HepG2 (cell line): ENCODE measurements around the gene KRTCAP2. TPM values are rescaled to one million over a fixed set of nuclear protein-coding genes. Genes with fewer than 3 reads are reported as not detected.
A peak's percentile ranks its signal among the peaks of the same experiment; 100 is the strongest.

Experiments used
- ARNT ChIP-seq: fragments of 450-650 bp; IDR thresholded peaks from 2 replicates; pipeline ENCODE4 v1.6.1; 2017
- ATF7 ChIP-seq, 2 experiments: fragments of 450-650 bp in 1 of 2; sonication (generic) in 1 of 2; formaldehyde crosslinking in 1 of 2; IDR thresholded peaks; 2 replicates each; pipeline versions ENCODE4 v1.4.0 to v1.6.1; 2016 to 2020; ENCODE audit warnings: antibody characterized with exemption in 1 of 2, mild to moderate bottlenecking in 1 of 2, missing genetic modification reagents in 1 of 2
- BCL6 ChIP-seq: IDR thresholded peaks from 2 replicates; pipeline ENCODE4 v1.6.1; 2016; ENCODE audit warnings: missing genetic modification reagents, missing compliant biosample characterization
- CREB3 ChIP-seq: sonication (generic); formaldehyde crosslinking; IDR thresholded peaks from 2 replicates; pipeline ENCODE4 v1.5.0; 2020; ENCODE audit warnings: missing genetic modification reagents
- HOXA3 ChIP-seq: sonication (generic); formaldehyde crosslinking; IDR thresholded peaks from 2 replicates; pipeline ENCODE4 v1.5.0; 2020; ENCODE audit warnings: missing genetic modification reagents
- KLF16 ChIP-seq, 2 experiments: sonication (generic) in 1 of 2; formaldehyde crosslinking in 1 of 2; IDR thresholded peaks; 2 replicates each; pipeline versions ENCODE4 v1.6.1 to v1.8.0; 2016 to 2023; ENCODE audit warnings: missing genetic modification reagents in 2 of 2, missing compliant biosample characterization in 1 of 2
- MYNN ChIP-seq: sonication (generic); formaldehyde crosslinking; IDR thresholded peaks from 2 replicates; pipeline ENCODE4 v1.4.0; 2020; ENCODE audit warnings: mild to moderate bottlenecking, low read depth, missing genetic modification reagents
- NFYB ChIP-seq: sonication (generic); formaldehyde crosslinking; IDR thresholded peaks from 2 replicates; pipeline ENCODE4 v1.4.0; 2020; ENCODE audit warnings: missing genetic modification reagents
- NR2F2 ChIP-seq: IDR thresholded peaks from 2 replicates; pipeline ENCODE4 v1.6.1; 2012; ENCODE audit warnings: low read depth, inconsistent platforms, borderline replicate concordance
- PHF20 ChIP-seq: sonication (generic); formaldehyde crosslinking; IDR thresholded peaks from 2 replicates; pipeline ENCODE4 v1.5.0; 2020; ENCODE audit warnings: mild to moderate bottlenecking, missing genetic modification reagents
- RXRB ChIP-seq: IDR thresholded peaks from 2 replicates; pipeline ENCODE4 v1.6.1; 2016; ENCODE audit warnings: borderline replicate concordance, missing genetic modification reagents, missing compliant biosample characterization
- SRSF9 ChIP-seq: fragments of 200-400 bp; formaldehyde crosslinking; IDR thresholded peaks from 2 replicates; pipeline ENCODE4 v1.6.1; 2018; ENCODE audit warnings: borderline replicate concordance, mild to moderate bottlenecking, low read depth, low read length; ENCODE audit not compliant: insufficient read depth, poor library complexity, severe bottlenecking
- TFDP1 ChIP-seq: IDR thresholded peaks from 2 replicates; pipeline ENCODE4 v1.6.1; 2016; ENCODE audit warnings: missing compliant biosample characterization, missing genetic modification reagents, borderline replicate concordance
- ZNF407 ChIP-seq: sonication (generic); formaldehyde crosslinking; IDR thresholded peaks from one replicate; pipeline ENCODE4 v1.5.1; 2020; ENCODE audit warnings: mild to moderate bottlenecking, missing genetic modification reagents; ENCODE audit errors: not compliant biosample characterization
- ZNF770 ChIP-seq: sonication (generic); formaldehyde crosslinking; IDR thresholded peaks from 2 replicates; pipeline ENCODE4 v1.5.0; 2020; ENCODE audit warnings: mild to moderate bottlenecking, missing genetic modification reagents
- ZNF788 ChIP-seq: sonication (generic); formaldehyde crosslinking; IDR thresholded peaks from 2 replicates; pipeline ENCODE4 v1.5.0; 2020; ENCODE audit warnings: mild to moderate bottlenecking, missing genetic modification reagents, borderline replicate concordance
- ZNF878 ChIP-seq: sonication (generic); formaldehyde crosslinking; IDR thresholded peaks from 2 replicates; pipeline ENCODE4 v1.8.1; 2023; ENCODE audit warnings: mild to moderate bottlenecking, missing genetic modification reagents, moderate library complexity
- polyA plus RNA-seq, 8 experiments: library from polyadenylated mRNA; depleted of rRNA in 3 of 8; stranded (reverse) in 7 of 8; unstranded in 1 of 8; fragments of >200 nt; fragmentation: Illumina TruSeq in 4 of 8; extraction: Trizol in 4 of 8; gene quantifications; 2 replicates each; pipeline versions ENCODE4 v1.2.1 to v1.2.3, GENCODE V29; 2011 to 2016; ENCODE audit warnings: low read depth in 4 of 8, missing spikeins in 1 of 8, mixed read lengths in 1 of 8; ENCODE audit not compliant: insufficient read depth in 1 of 8
- total RNA-seq, 5 experiments: library from RNA; depleted of rRNA; stranded (reverse); fragments of >200 nt; fragmentation: Illumina TruSeq; extraction: Trizol; gene quantifications; 2 replicates each; pipeline ENCODE4 v1.2.3, GENCODE V29; 2016; ENCODE audit warnings: low read depth in 1 of 5

The KRTCAP2 gene
- total and polyA plus RNA-seq, 2 of the 13 experiments (the other 11 are each of a cell fraction or from before 2014, with no cell fraction given), result 77.3 to 79.4 TPM

- TF ChIP-seq KLF16 (CRISPR knock-in tag; IDR thresholded peaks at IDR 0.05) (0 out of 4 replicates have a peak, but pooled peaks of 1 of the 2 experiments have one; percentile 34), RXRB (no peak; the same call in 1 of the 2 replicates), ATF7 (IDR thresholded peaks at IDR 0.05) (no peak), ATF7 (CRISPR knock-in tag; IDR thresholded peaks at IDR 0.05) (no peak), CREB3 (CRISPR knock-in tag) (no peak), ARNT (no peak), ZNF788 (CRISPR knock-in tag) (no peak), ZNF770 (CRISPR knock-in tag) (no peak), TFDP1 (no peak), BCL6 (0 out of 2 replicates have a peak, but pooled peaks have one; percentile 14), NFYB (CRISPR knock-in tag) (no peak), NR2F2 (no peak), ZNF407 (CRISPR knock-in tag) (no peak), MYNN (CRISPR knock-in tag) (no peak), PHF20 (CRISPR knock-in tag) (no peak), SRSF9 (no peak), ZNF878 (CRISPR knock-in tag) (no peak), HOXA3 (no peak)
Observed at GRCh38 chr1:155176544-155177071, 3.5 kb upstream of the KRTCAP2 start (continued).
